Panc1 (cell line): Measurements from ENCODE around the gene MCM3AP. TPM values are rescaled to one million over a fixed set of nuclear protein-coding genes. Genes with fewer than 3 reads are reported as not detected.

Experiments used
- ATAC-seq: fragments of 200-7000 bp; cut with Tn5 transposase; 2 replicates; pipeline ENCODE4 v1.9.1; 2020; ENCODE audit warnings: mild to moderate bottlenecking, moderate library complexity
- BruUV-seq: library from RNA; stranded (reverse); fragments of 400-500 nt; replicated peaks from 2 replicates; lab custom pipeline; 2021; lab: Mats Ljungman, UMichigan
- CTCF ChIA-PET: fragments of 300-600 bp; sonication (Branson Sonifier 250); formaldehyde crosslinking; loops from one replicate; lab custom pipeline; 2022; ENCODE audit warnings: antibody characterized with exemption; lab: Charles Lee
- POLR2A ChIA-PET: fragments of 300-600 bp; sonication (Branson Sonifier 250); formaldehyde crosslinking; loops from one replicate; lab custom pipeline; 2022; ENCODE audit warnings: antibody characterized with exemption; lab: Charles Lee
- DNase-seq: peaks from one replicate; pipeline ENCODE4 v3.0.0-alpha.2; 2010; ENCODE audit warnings: low read depth, low spot score
- H3K27ac ChIP-seq: 2 replicates; pipeline ENCODE4 v1.5.1; 2011; ENCODE audit warnings: mild to moderate bottlenecking, low read length, inconsistent platforms
- H3K27me3 ChIP-seq: fragments of 200-500 bp; sonication (Bioruptor generic); 2 replicates; pipeline ENCODE4 v1.6.0; 2014; ENCODE audit warnings: low read length, inconsistent platforms; ENCODE audit not compliant: control insufficient read depth, insufficient read depth
- H3K36me3 ChIP-seq: fragments of 200-500 bp; sonication (Bioruptor generic); 2 replicates; pipeline ENCODE4 v1.5.1; 2014; ENCODE audit warnings: inconsistent platforms, mild to moderate bottlenecking, low read length, moderate library complexity; ENCODE audit not compliant: control insufficient read depth, insufficient read depth
- H3K4me1 ChIP-seq: 2 replicates; pipeline ENCODE4 v1.5.1; 2011; ENCODE audit warnings: inconsistent platforms, mild to moderate bottlenecking, low read length, moderate library complexity; ENCODE audit not compliant: control insufficient read depth, insufficient read depth
- H3K4me3 ChIP-seq, 2 experiments: 2 replicates each; pipeline ENCODE4 v1.5.1; 2011 to 2012; ENCODE audit warnings: low read depth in 2 of 2, low read length in 2 of 2, mild to moderate bottlenecking in 2 of 2, inconsistent platforms in 1 of 2, moderate library complexity in 1 of 2
- H3K9me3 ChIP-seq: fragments of 200-500 bp; sonication (Bioruptor generic); 2 replicates; pipeline ENCODE4 v1.5.1; 2014; ENCODE audit warnings: low read depth, mild to moderate bottlenecking, inconsistent platforms, low read length, moderate library complexity; ENCODE audit not compliant: control insufficient read depth, insufficient read depth
- CTCF ChIP-seq: fragments of 450-650 bp; IDR thresholded peaks from 2 replicates; pipeline ENCODE4 v1.5.1; 2017; ENCODE audit warnings: mild to moderate bottlenecking
- POLR2AphosphoS5 ChIP-seq: IDR thresholded peaks from 2 replicates; pipeline ENCODE4 v1.6.1; 2012; ENCODE audit warnings: mild to moderate bottlenecking, low read depth, low read length, moderate library complexity
- SIN3A ChIP-seq: IDR thresholded peaks from 2 replicates; pipeline ENCODE4 v1.6.1; 2012; ENCODE audit warnings: low read depth, mild to moderate bottlenecking, low read length, moderate library complexity, borderline replicate concordance; ENCODE audit not compliant: insufficient read depth
- TCF7L2 ChIP-seq: IDR thresholded peaks from 2 replicates; pipeline ENCODE4 v1.6.1; 2011; ENCODE audit warnings: mild to moderate bottlenecking, low read depth, low read length, inconsistent platforms
- in situ Hi-C: cut with HindIII; loops from 2 replicates; pipeline ENCODE4 v1.10.0; 2016; ENCODE audit warnings: low sequenced_read_pairs, low pct_unique_long_range_greater_than_20kb
- intact Hi-C: fragments of 100-400 bp; cut with micrococcal nuclease; formaldehyde crosslinking; loops from one replicate; pipeline ENCODE4 v1.10.0; 2022; ENCODE audit not compliant: unreplicated experiment
- total RNA-seq: library from RNA; stranded (reverse); gene quantifications from one replicate; pipeline ENCODE4 v1.2.1, GENCODE V29; 2021; ENCODE audit not compliant: unreplicated experiment
- TF ChIP-seq, protein P1 (sequence below), 2 experiments: IDR thresholded peaks; 2 replicates each; pipeline ENCODE4 v1.6.1; 2011 to 2012; ENCODE audit warnings: low read depth in 2 of 2, control low read depth in 1 of 2, low read length in 1 of 2, mild to moderate bottlenecking in 1 of 2, moderate library complexity in 1 of 2; ENCODE audit not compliant: insufficient read depth in 1 of 2

The MCM3AP gene
- total RNA-seq, 1 experiment from 2014 or later, result 95.0 TPM

- ATAC-seq, result no peak
- in situ Hi-C loops (no loop called here), intact Hi-C loops (no loop called here)
- TF ChIP-seq POLR2AphosphoS5, result no peak
- TF ChIP-seq, protein P1, sequence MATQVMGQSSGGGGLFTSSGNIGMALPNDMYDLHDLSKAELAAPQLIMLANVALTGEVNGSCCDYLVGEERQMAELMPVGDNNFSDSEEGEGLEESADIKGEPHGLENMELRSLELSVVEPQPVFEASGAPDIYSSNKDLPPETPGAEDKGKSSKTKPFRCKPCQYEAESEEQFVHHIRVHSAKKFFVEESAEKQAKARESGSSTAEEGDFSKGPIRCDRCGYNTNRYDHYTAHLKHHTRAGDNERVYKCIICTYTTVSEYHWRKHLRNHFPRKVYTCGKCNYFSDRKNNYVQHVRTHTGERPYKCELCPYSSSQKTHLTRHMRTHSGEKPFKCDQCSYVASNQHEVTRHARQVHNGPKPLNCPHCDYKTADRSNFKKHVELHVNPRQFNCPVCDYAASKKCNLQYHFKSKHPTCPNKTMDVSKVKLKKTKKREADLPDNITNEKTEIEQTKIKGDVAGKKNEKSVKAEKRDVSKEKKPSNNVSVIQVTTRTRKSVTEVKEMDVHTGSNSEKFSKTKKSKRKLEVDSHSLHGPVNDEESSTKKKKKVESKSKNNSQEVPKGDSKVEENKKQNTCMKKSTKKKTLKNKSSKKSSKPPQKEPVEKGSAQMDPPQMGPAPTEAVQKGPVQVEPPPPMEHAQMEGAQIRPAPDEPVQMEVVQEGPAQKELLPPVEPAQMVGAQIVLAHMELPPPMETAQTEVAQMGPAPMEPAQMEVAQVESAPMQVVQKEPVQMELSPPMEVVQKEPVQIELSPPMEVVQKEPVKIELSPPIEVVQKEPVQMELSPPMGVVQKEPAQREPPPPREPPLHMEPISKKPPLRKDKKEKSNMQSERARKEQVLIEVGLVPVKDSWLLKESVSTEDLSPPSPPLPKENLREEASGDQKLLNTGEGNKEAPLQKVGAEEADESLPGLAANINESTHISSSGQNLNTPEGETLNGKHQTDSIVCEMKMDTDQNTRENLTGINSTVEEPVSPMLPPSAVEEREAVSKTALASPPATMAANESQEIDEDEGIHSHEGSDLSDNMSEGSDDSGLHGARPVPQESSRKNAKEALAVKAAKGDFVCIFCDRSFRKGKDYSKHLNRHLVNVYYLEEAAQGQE (IDR thresholded peaks at IDR 0.05; ENCODE audit: insufficient read depth in 1 of 2, low read depth in 2 of 2, low read length in 1 of 2), result no peak
- TF ChIP-seq SIN3A, result no peak
- TF ChIP-seq CTCF, result no peak
- no peak for TF ChIP-seq TCF7L2
- Histone ChIP-seq H3K27ac (no peak overlapping the region), H3K4me3 (no peak overlapping the region), H3K36me3 (no peaks in the 10 kb centered on the region; the same call in 1 of the 2 replicates), H3K9me3 (no peaks in the 10 kb centered on the region), H3K27me3 (no peaks in the 10 kb centered on the region), H3K4me1 (no peaks in the 10 kb centered on the region)
- no peak for DNase-seq
- POLR2A ChIA-PET, result no interaction called here
- BruUV-seq, result no TSS peak
- CTCF ChIA-PET, result no interaction called here
Measured at GRCh38 chr21:46207920-46208591, 77.4 kb downstream of the MCM3AP start.

- no peaks in the 10 kb centered on the region; the same call in 1 of the 2 replicates for H3K36me3 ChIP-seq
- H3K9me3 ChIP-seq, result no peaks in the 10 kb centered on the region
- ChIA-PET POLR2A (no interaction called here), CTCF (interaction anchor here (0.5 kb wide), 1 partner anchor 39 kb away, joined by 3 read pairs; no protein-coding TSS in a partner anchor)
- DNase-seq (no peak), ATAC-seq (no peak)
- no peaks in the 10 kb centered on the region for H3K4me1 ChIP-seq
- in situ Hi-C loops (no loop called here), intact Hi-C loops (no loop called here)
- no TSS peak for BruUV-seq
- no peak overlapping the region for H3K4me3 ChIP-seq
- H3K27me3 ChIP-seq, result no peaks in the 10 kb centered on the region
- TF ChIP-seq, protein P1 (IDR thresholded peaks at IDR 0.05; ENCODE audit: insufficient read depth in 1 of 2, low read depth in 2 of 2, low read length in 1 of 2), result no peak
- no peak overlapping the region for H3K27ac ChIP-seq
Measured at GRCh38 chr21:46207006-46207919, 78.1 kb downstream of the MCM3AP start.
